Mesenchymal stem cell (in vitro differentiated cells and primary cell): ENCODE measurements around the gene CERS6.
A peak's percentile ranks its signal among the peaks of the same experiment; 100 is the strongest.

Experiments
- DNase-seq: peaks from one replicate; pipeline ENCODE4 v3.0.0-alpha.2; 2013
- H2AFZ ChIP-seq: one replicate; pipeline ENCODE4 v1.6.1; 2013; ENCODE audit warnings: low read depth, mild to moderate bottlenecking, control low read depth, inconsistent platforms, low read length, moderate library complexity
- H2AK5ac ChIP-seq: 2 replicates; pipeline ENCODE4 v1.6.1; 2013; ENCODE audit warnings: low read length, moderate library complexity, mild to moderate bottlenecking, inconsistent platforms; ENCODE audit not compliant: severe bottlenecking
- H2BK120ac ChIP-seq: one replicate; pipeline ENCODE4 v1.6.1; 2013; ENCODE audit warnings: low read depth, mild to moderate bottlenecking, inconsistent platforms, low read length, moderate library complexity
- H2BK12ac ChIP-seq, 2 experiments: one replicate each; pipeline ENCODE4 v1.6.1; 2013; ENCODE audit warnings: inconsistent platforms in 2 of 2, low read length in 2 of 2, mild to moderate bottlenecking in 2 of 2, moderate library complexity in 2 of 2, control low read depth in 1 of 2
- H2BK15ac ChIP-seq: one replicate; pipeline ENCODE4 v1.6.1; 2013; ENCODE audit warnings: mild to moderate bottlenecking, low read depth, inconsistent platforms; ENCODE audit not compliant: poor library complexity, severe bottlenecking
- H2BK5ac ChIP-seq: 2 replicates; pipeline ENCODE4 v1.6.1; 2013; ENCODE audit warnings: low read depth, mild to moderate bottlenecking, low read length, control low read depth, inconsistent platforms; ENCODE audit not compliant: poor library complexity, severe bottlenecking
- H3K14ac ChIP-seq, 2 experiments: one replicate each; pipeline ENCODE4 v1.6.1; 2013; ENCODE audit warnings: inconsistent platforms in 2 of 2, low read length in 2 of 2, control low read depth in 1 of 2, mild to moderate bottlenecking in 1 of 2, moderate library complexity in 1 of 2
- H3K18ac ChIP-seq, 2 experiments: one replicate each; pipeline ENCODE4 v1.6.1; 2013; ENCODE audit warnings: inconsistent platforms in 2 of 2, low read length in 2 of 2, control low read depth in 1 of 2, low read depth in 1 of 2, mild to moderate bottlenecking in 1 of 2
- H3K23ac ChIP-seq, 2 experiments: one replicate each; pipeline ENCODE4 v1.6.1; 2013; ENCODE audit warnings: inconsistent platforms in 2 of 2, low read length in 2 of 2, mild to moderate bottlenecking in 2 of 2, moderate library complexity in 2 of 2, control low read depth in 1 of 2
- H3K27ac ChIP-seq: 2 replicates; pipeline ENCODE4 v1.5.1; 2013; ENCODE audit warnings: mild to moderate bottlenecking, moderate library complexity, low read length, control low read depth, inconsistent platforms; ENCODE audit not compliant: poor library complexity, severe bottlenecking
- H3K27me3 ChIP-seq, 2 experiments: 2 replicates each; pipeline versions ENCODE4 v1.6.1 to v1.7.0; 2013; ENCODE audit warnings: low read length in 2 of 2, mild to moderate bottlenecking in 2 of 2, moderate library complexity in 2 of 2, control low read depth in 1 of 2, inconsistent platforms in 1 of 2; ENCODE audit not compliant: control insufficient read depth in 1 of 2, insufficient read depth in 1 of 2
- H3K36me3 ChIP-seq, 2 experiments: 2 replicates each; pipeline versions ENCODE4 v1.6.1 to v1.7.0; 2013; ENCODE audit warnings: low read length in 2 of 2, control low read depth in 1 of 2, inconsistent platforms in 1 of 2, low read depth in 1 of 2, mild to moderate bottlenecking in 1 of 2; ENCODE audit not compliant: insufficient read depth in 2 of 2, control insufficient read depth in 1 of 2
- H3K4ac ChIP-seq, 2 experiments: one replicate each; pipeline ENCODE4 v1.6.1; 2013; ENCODE audit warnings: inconsistent platforms in 2 of 2, low read length in 2 of 2, mild to moderate bottlenecking in 2 of 2, moderate library complexity in 2 of 2, control low read depth in 1 of 2, low read depth in 1 of 2
- H3K4me1 ChIP-seq: 2 replicates; pipeline ENCODE4 v1.6.1; 2013; ENCODE audit warnings: low read depth, low read length, control low read depth; ENCODE audit not compliant: control insufficient read depth, insufficient read depth
- H3K4me2 ChIP-seq: 2 replicates; pipeline ENCODE4 v1.6.1; 2013; ENCODE audit warnings: low read length, mild to moderate bottlenecking, inconsistent platforms; ENCODE audit not compliant: poor library complexity, severe bottlenecking
- H3K4me3 ChIP-seq, 2 experiments: 2 replicates each; pipeline versions ENCODE4 v1.5.1 to v1.7.0; 2013; ENCODE audit warnings: low read length in 2 of 2, mild to moderate bottlenecking in 2 of 2, control low read depth in 1 of 2, low read depth in 1 of 2; ENCODE audit not compliant: insufficient read depth in 1 of 2
- H3K79me1 ChIP-seq: replicated peaks from 2 replicates; pipeline ENCODE4 v1.6.1; 2013; ENCODE audit warnings: mild to moderate bottlenecking, control low read depth, low read length, inconsistent platforms; ENCODE audit not compliant: poor library complexity, severe bottlenecking
- H3K9ac ChIP-seq: 2 replicates; pipeline ENCODE4 v1.7.0; 2013; ENCODE audit warnings: mild to moderate bottlenecking, low read length, moderate library complexity
- H3K9me3 ChIP-seq: 2 replicates; pipeline ENCODE4 v1.7.0; 2013; ENCODE audit warnings: mild to moderate bottlenecking, low read length; ENCODE audit not compliant: control insufficient read depth
- H4K8ac ChIP-seq: one replicate; pipeline ENCODE4 v1.6.1; 2013; ENCODE audit warnings: inconsistent platforms, mild to moderate bottlenecking, low read length, moderate library complexity
- H4K91ac ChIP-seq: one replicate; pipeline ENCODE4 v1.6.1; 2013; ENCODE audit warnings: mild to moderate bottlenecking, low read length, inconsistent platforms
- WGBS: methylation state at CpG from one replicate; pipeline ENCODE4 v1.1.7; 2013; ENCODE audit warnings: mixed read lengths; 5-methylcytosine and 5-hydroxymethylcytosine counted together

Gene CERS6

GRCh38 chr2:168543935-168544334 is 87.9 kb downstream of the CERS6 start:
- no peak overlapping the region for H2BK15ac ChIP-seq
- H3K27ac ChIP-seq: no peak overlapping the region
- H3K4me3 ChIP-seq: no peak overlapping the region
- H4K91ac ChIP-seq: no peak overlapping the region
- H2AFZ ChIP-seq: no peak overlapping the region
- peaks cover 29% of the 10 kb centered on the region for H3K79me1 ChIP-seq
- no peak overlapping the region for H3K14ac ChIP-seq
- no peak for DNase-seq
- no peak overlapping the region for H3K18ac ChIP-seq
- peaks cover 17% of the 10 kb centered on the region for H3K9me3 ChIP-seq
- H3K9ac ChIP-seq: no peak overlapping the region
- no peak overlapping the region for H3K4ac ChIP-seq
- no peaks in the 10 kb centered on the region for H3K4me1 ChIP-seq
- no peak overlapping the region for H4K8ac ChIP-seq
- H2BK12ac ChIP-seq: no peak overlapping the region
- H2AK5ac ChIP-seq: no peak overlapping the region
- no peaks in the 10 kb centered on the region for H3K36me3 ChIP-seq
- H3K27me3 ChIP-seq: no peaks in the 10 kb centered on the region
- H2BK120ac ChIP-seq: no peak overlapping the region
- H2BK5ac ChIP-seq: no peak overlapping the region
- H3K23ac ChIP-seq: no peak overlapping the region
- H3K4me2 ChIP-seq: no peak overlapping the region
- no CpG with 5 or more reads among the region's 1 CpG for WGBS

GRCh38 chr2:168545439-168546082 is 89.5 kb downstream of the CERS6 start:
- no peak overlapping the region for H3K4me3 ChIP-seq
- peak; percentile 88 for DNase-seq
- no peak overlapping the region for H3K23ac ChIP-seq
- no peak overlapping the region for H3K4ac ChIP-seq
- no peak overlapping the region for H2BK15ac ChIP-seq
- H4K91ac ChIP-seq: no peak overlapping the region
- no peak overlapping the region for H3K14ac ChIP-seq
- peaks cover 34% of the 10 kb centered on the region for H3K79me1 ChIP-seq
- H2BK120ac ChIP-seq: no peak overlapping the region
- no peak overlapping the region for H3K18ac ChIP-seq
- peaks cover 0 to 3% of the 10 kb centered on the region in 2 experiments for H3K36me3 ChIP-seq
- peak overlapping the region; percentile 16 for H3K9ac ChIP-seq
- H2BK12ac ChIP-seq: no peak overlapping the region
- no peaks in the 10 kb centered on the region for H3K27me3 ChIP-seq
- H3K4me1 ChIP-seq: no peaks in the 10 kb centered on the region
- H3K4me2 ChIP-seq: peak overlapping the region; percentile 43
- no peak overlapping the region for H2AK5ac ChIP-seq
- H2BK5ac ChIP-seq: no peak overlapping the region
- no peak overlapping the region for H2AFZ ChIP-seq
- WGBS: 9% methylated on average over 5 of the region's 5 CpGs
- peak overlapping the region; percentile 18 for H3K27ac ChIP-seq
- H4K8ac ChIP-seq: no peak overlapping the region
- H3K9me3 ChIP-seq: peaks cover 4% of the 10 kb centered on the region

DNA sequence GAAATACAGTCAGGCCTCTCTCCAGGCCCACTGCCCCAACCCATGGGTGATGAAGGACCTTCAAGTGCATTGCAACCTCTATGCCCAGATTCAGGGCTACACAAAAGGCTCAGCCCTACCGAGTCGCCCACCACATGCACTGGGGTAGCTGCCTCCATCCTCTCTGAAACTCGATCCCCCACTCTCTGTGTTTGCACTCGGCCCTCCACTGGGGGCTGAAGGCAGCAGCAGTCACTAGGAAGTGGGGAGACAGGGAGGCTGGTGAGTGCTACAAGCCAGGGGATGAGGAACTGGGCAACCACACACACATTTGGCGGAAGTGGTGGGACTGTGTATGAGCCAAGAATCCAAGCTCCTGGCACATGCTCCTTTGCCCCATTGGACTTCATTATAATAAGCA is 94.6 kb downstream of the CERS6 start:
- 79% methylated on average over 4 of the region's 5 CpGs for WGBS
- H3K18ac ChIP-seq: no peak overlapping the region
- peak overlapping the region in 1 of 2 experiments; percentile 11 for H3K14ac ChIP-seq
- H2BK5ac ChIP-seq: no peak overlapping the region
- no peak overlapping the region for H3K4me3 ChIP-seq
- H3K4me1 ChIP-seq: no peaks in the 10 kb centered on the region
- H2BK15ac ChIP-seq: no peak overlapping the region
- H3K9ac ChIP-seq: no peak overlapping the region
- peaks cover 0 to 5% of the 10 kb centered on the region in 2 experiments for H3K36me3 ChIP-seq
- no peak overlapping the region for H3K4ac ChIP-seq
- H4K91ac ChIP-seq: no peak overlapping the region
- DNase-seq: no peak
- peaks cover 20% of the 10 kb centered on the region for H3K79me1 ChIP-seq
- H3K4me2 ChIP-seq: no peak overlapping the region
- H4K8ac ChIP-seq: peak overlapping the region; percentile 12
- H2AK5ac ChIP-seq: no peak overlapping the region
- no peak overlapping the region for H2AFZ ChIP-seq
- no peak overlapping the region for H2BK12ac ChIP-seq
- no peaks in the 10 kb centered on the region for H3K27me3 ChIP-seq
- H3K23ac ChIP-seq: no peak overlapping the region
- H3K9me3 ChIP-seq: no peaks in the 10 kb centered on the region
- H2BK120ac ChIP-seq: no peak overlapping the region
- no peak overlapping the region for H3K27ac ChIP-seq

DNA sequence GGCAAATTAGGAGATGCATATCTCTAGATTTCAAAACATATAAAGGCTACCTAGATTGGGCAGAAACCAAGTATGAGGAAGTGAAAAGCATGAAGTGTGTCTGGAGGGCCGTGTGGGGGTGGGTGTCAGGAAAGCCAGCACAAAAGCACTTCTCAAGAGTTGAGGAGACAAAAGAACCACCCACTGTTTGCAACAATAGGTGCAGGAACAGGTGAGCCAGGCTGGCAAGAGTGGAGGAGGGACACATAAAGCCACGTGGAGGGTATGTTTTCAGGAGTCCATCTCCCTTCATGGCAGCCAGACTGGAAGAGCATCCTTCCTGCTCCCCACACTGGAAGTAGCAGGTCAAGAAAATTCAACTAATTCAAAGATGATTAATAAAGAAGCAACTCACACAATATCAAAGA is 96.4 kb downstream of the CERS6 start:
- Histone ChIP-seq H4K8ac (no peak overlapping the region), H3K9ac (no peak overlapping the region), H3K4me2 (no peak overlapping the region), H3K27ac (no peak overlapping the region), H3K4ac (no peak overlapping the region), H2BK12ac (no peak overlapping the region), H3K79me1 (peaks cover 17% of the 10 kb centered on the region), H2BK120ac (no peak overlapping the region), H3K27me3 (no peaks in the 10 kb centered on the region), H2AFZ (no peak overlapping the region), H2BK15ac (no peak overlapping the region), H3K14ac (no peak overlapping the region), H3K4me1 (no peaks in the 10 kb centered on the region), H2AK5ac (no peak overlapping the region), H3K36me3 (peaks cover 0 to 5% of the 10 kb centered on the region in 2 experiments), H2BK5ac (no peak overlapping the region), H3K4me3 (no peak overlapping the region), H3K23ac (peak overlapping the region in 1 of 2 experiments; percentile 59), H4K91ac (no peak overlapping the region), H3K18ac (no peak overlapping the region), H3K9me3 (no peaks in the 10 kb centered on the region)
- WGBS: 60% methylated on average over 2 of the region's 2 CpGs
- no peak for DNase-seq
